HG02642 (cell line): ENCODE results near the gene PDE5A.
"Not testable (repeated sequence)": the region's sequence is repeated elsewhere in the genome, so short reads cannot be mapped to it uniquely, and the experiment has no call there.

Source experiments
- ATAC-seq: cut with Tn5 transposase; IDR thresholded peaks from one replicate; pipeline ENCODE4 v1.9.1; 2021; ENCODE audit warnings: mild to moderate bottlenecking; ENCODE audit not compliant: unreplicated experiment, poor library complexity

Gene PDE5A

GRCh38 chr4:119647558-119647957 lies 19.0 kb upstream of the PDE5A start:
- ATAC-seq = no peak

- no peak for ATAC-seq
These were observed 17.9 kb upstream of the PDE5A start for GRCh38 chr4:119646347-119647071.

GRCh38 chr4:119643306-119644042 lies 14.9 kb upstream of the PDE5A start:
- ATAC-seq = no peak

- ATAC-seq = no peak
These were observed 13.2 kb upstream of the PDE5A start for GRCh38 chr4:119641765-119642164.

- ATAC-seq = no peak
These were observed 9.8 kb upstream of the PDE5A start for GRCh38 chr4:119638359-119638758.

- not testable (repeated sequence) for ATAC-seq
These were observed 8.2 kb upstream of the PDE5A start for GRCh38 chr4:119636851-119637250.

GRCh38 chr4:119632216-119632615 lies 3.6 kb upstream of the PDE5A start:
- no peak for ATAC-seq

GRCh38 chr4:119629142-119629471 lies 503 bp upstream of the PDE5A start:
- peak; percentile 29 for ATAC-seq

GRCh38 chr4:119627267-119628255 lies 1.0 kb downstream of the PDE5A start:
- ATAC-seq = peak; percentile 66

- ATAC-seq = no peak
These were observed 1.7 kb downstream of the PDE5A start for GRCh38 chr4:119626943-119627266.

- no peak for ATAC-seq
These were observed 2.2 kb downstream of the PDE5A start for GRCh38 chr4:119626420-119626819.

- no peak for ATAC-seq
These were observed 2.8 kb downstream of the PDE5A start for GRCh38 chr4:119625761-119626160.

- no peak for ATAC-seq
These were observed 4.2 kb downstream of the PDE5A start for GRCh38 chr4:119624356-119624755.

- no peak for ATAC-seq
These were observed 5.6 kb downstream of the PDE5A start for GRCh38 chr4:119623025-119623424.

GRCh38 chr4:119615068-119615719 lies 13.4 kb downstream of the PDE5A start:
- ATAC-seq = no peak

GRCh38 chr4:119604266-119604665 lies 24.3 kb downstream of the PDE5A start:
- ATAC-seq = no peak

GRCh38 chr4:119602366-119602765 lies 26.2 kb downstream of the PDE5A start:
- no peak for ATAC-seq

GRCh38 chr4:119598521-119598920 lies 30.1 kb downstream of the PDE5A start:
- ATAC-seq = no peak

GRCh38 chr4:119597377-119597776 lies 31.2 kb downstream of the PDE5A start:
- no peak for ATAC-seq

GRCh38 chr4:119593698-119594097 lies 34.9 kb downstream of the PDE5A start:
- no peak for ATAC-seq
